Loucy (cell line): Measurements from ENCODE around the gene HOXA10.

Experiments used
- H2AFZ ChIP-seq: fragments of 200-600 bp; sonication (generic); 2 replicates; pipeline ENCODE4 v1.6.0; 2016; ENCODE audit warnings: antibody characterized with exemption, mild to moderate bottlenecking, low read length, moderate library complexity
- H3F3A ChIP-seq: fragments of 200-600 bp; 2 replicates; pipeline ENCODE4 v1.6.0; 2016; ENCODE audit warnings: antibody characterized with exemption, low read depth, mild to moderate bottlenecking
- H3K27me3 ChIP-seq: fragments of 200-600 bp; sonication (generic); 2 replicates; pipeline ENCODE4 v1.6.1; 2014; ENCODE audit warnings: low read length, mild to moderate bottlenecking; ENCODE audit not compliant: insufficient read depth, poor library complexity, severe bottlenecking
- H3K36me3 ChIP-seq: fragments of 200-600 bp; sonication (generic); 2 replicates; pipeline ENCODE4 v1.6.1; 2016; ENCODE audit warnings: low read length; ENCODE audit not compliant: insufficient read depth
- H3K4me1 ChIP-seq: fragments of 200-600 bp; sonication (generic); 2 replicates; pipeline ENCODE4 v1.5.1; 2014; ENCODE audit warnings: low read length, mild to moderate bottlenecking; ENCODE audit not compliant: insufficient read depth, poor library complexity, severe bottlenecking
- H3K4me2 ChIP-seq: fragments of 200-600 bp; sonication (generic); 2 replicates; pipeline ENCODE4 v1.6.0; 2014; ENCODE audit warnings: antibody characterized with exemption, low read length, low read depth, mild to moderate bottlenecking; ENCODE audit not compliant: poor library complexity, severe bottlenecking
- H3K4me3 ChIP-seq: fragments of 200-600 bp; sonication (generic); 2 replicates; pipeline ENCODE4 v1.5.1; 2014; ENCODE audit warnings: low read length, mild to moderate bottlenecking, mixed read lengths; ENCODE audit not compliant: poor library complexity, severe bottlenecking
- H3K79me2 ChIP-seq: fragments of 200-600 bp; sonication (generic); 2 replicates; pipeline ENCODE4 v1.6.1; 2014; ENCODE audit warnings: low read length; ENCODE audit not compliant: insufficient read depth
- H3K9ac ChIP-seq: fragments of 200-600 bp; sonication (generic); 2 replicates; pipeline ENCODE4 v1.6.0; 2014; ENCODE audit warnings: mild to moderate bottlenecking, low read depth, low read length, moderate library complexity; ENCODE audit not compliant: poor library complexity, severe bottlenecking
- H3K9me2 ChIP-seq: fragments of 200-600 bp; sonication (generic); replicated peaks from 2 replicates; pipeline ENCODE4 v1.6.1; 2016; ENCODE audit warnings: low read depth, low read length, mixed read lengths
- H3K9me3 ChIP-seq: fragments of 200-600 bp; sonication (generic); 2 replicates; pipeline ENCODE4 v1.6.1; 2014; ENCODE audit warnings: mild to moderate bottlenecking, antibody characterized with exemption, low read length, low read depth; ENCODE audit not compliant: insufficient read depth
- H4K20me1 ChIP-seq: fragments of 200-600 bp; sonication (generic); 2 replicates; pipeline ENCODE4 v1.6.0; 2014; ENCODE audit warnings: antibody characterized with exemption, low read length, mild to moderate bottlenecking; ENCODE audit not compliant: insufficient read depth, poor library complexity, severe bottlenecking
- EZH2phosphoT487 ChIP-seq: fragments of 200-600 bp; IDR thresholded peaks from 2 replicates; pipeline ENCODE4 v1.6.1; 2018; ENCODE audit warnings: antibody characterized with exemption, mild to moderate bottlenecking, moderate library complexity, borderline replicate concordance
- TF ChIP-seq, protein P1 (sequence below): fragments of 200-600 bp; sonication (generic); conservative IDR thresholded peaks from 2 replicates; pipeline ENCODE4 v1.5.1; 2014; ENCODE audit warnings: mild to moderate bottlenecking, antibody characterized with exemption, low read length

The HOXA10 gene

DNA sequence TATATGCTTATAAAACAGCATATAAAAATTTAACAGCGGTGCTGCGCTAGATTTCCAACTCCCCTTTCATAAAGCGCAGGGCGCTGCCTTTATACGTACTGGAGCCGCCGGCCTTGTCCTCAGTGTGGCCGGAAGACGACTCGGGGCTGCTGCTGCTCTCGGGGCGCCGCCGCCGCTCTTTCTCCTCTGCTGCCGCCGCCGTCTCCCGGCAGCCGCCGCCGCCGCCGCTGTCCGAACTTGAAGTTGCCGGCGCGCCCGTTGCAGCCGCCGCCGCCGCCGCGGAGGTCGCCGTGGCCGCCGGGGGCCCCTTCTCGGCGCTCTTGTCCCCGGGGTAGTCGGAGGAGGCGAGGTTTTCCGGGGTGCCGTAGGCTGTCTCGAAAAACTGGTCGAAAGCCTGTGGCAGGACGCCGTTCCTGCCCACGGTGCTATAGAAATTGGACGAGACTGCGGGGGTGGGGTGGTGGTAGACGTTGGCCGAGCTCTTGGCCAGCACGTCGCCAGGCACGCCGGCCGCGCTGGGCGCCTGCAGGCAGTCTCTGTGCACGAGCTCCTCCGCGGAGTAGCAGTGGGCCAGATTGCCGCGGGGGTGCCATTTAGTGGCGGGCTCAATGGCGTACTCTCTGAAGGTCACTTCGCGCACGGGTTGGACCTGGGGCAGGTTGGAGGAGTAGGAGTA, 10.4 kb upstream of the HOXA10 start:
- peaks cover 32% of the 10 kb centered on the region for H3K27me3 ChIP-seq
- H3F3A ChIP-seq: peaks cover 8% of the 10 kb centered on the region; the same call in 1 of the 2 replicates
- H3K9me2 ChIP-seq: no peaks in the 10 kb centered on the region
- H3K4me3 ChIP-seq: peak overlapping the region; percentile 91
- peaks cover 48% of the 10 kb centered on the region for H4K20me1 ChIP-seq
- TF ChIP-seq, protein P1, sequence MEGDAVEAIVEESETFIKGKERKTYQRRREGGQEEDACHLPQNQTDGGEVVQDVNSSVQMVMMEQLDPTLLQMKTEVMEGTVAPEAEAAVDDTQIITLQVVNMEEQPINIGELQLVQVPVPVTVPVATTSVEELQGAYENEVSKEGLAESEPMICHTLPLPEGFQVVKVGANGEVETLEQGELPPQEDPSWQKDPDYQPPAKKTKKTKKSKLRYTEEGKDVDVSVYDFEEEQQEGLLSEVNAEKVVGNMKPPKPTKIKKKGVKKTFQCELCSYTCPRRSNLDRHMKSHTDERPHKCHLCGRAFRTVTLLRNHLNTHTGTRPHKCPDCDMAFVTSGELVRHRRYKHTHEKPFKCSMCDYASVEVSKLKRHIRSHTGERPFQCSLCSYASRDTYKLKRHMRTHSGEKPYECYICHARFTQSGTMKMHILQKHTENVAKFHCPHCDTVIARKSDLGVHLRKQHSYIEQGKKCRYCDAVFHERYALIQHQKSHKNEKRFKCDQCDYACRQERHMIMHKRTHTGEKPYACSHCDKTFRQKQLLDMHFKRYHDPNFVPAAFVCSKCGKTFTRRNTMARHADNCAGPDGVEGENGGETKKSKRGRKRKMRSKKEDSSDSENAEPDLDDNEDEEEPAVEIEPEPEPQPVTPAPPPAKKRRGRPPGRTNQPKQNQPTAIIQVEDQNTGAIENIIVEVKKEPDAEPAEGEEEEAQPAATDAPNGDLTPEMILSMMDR: no peak
- no peak for TF ChIP-seq EZH2phosphoT487
- no peak overlapping the region for H2AFZ ChIP-seq
- peak overlapping the region; percentile 98 for H3K4me2 ChIP-seq
- peaks cover 53% of the 10 kb centered on the region for H3K4me1 ChIP-seq
- peak overlapping the region; percentile 99 for H3K9ac ChIP-seq
- H3K79me2 ChIP-seq: peaks cover 100% of the 10 kb centered on the region
- no peaks in the 10 kb centered on the region for H3K9me3 ChIP-seq
- no peaks in the 10 kb centered on the region for H3K36me3 ChIP-seq

DNA sequence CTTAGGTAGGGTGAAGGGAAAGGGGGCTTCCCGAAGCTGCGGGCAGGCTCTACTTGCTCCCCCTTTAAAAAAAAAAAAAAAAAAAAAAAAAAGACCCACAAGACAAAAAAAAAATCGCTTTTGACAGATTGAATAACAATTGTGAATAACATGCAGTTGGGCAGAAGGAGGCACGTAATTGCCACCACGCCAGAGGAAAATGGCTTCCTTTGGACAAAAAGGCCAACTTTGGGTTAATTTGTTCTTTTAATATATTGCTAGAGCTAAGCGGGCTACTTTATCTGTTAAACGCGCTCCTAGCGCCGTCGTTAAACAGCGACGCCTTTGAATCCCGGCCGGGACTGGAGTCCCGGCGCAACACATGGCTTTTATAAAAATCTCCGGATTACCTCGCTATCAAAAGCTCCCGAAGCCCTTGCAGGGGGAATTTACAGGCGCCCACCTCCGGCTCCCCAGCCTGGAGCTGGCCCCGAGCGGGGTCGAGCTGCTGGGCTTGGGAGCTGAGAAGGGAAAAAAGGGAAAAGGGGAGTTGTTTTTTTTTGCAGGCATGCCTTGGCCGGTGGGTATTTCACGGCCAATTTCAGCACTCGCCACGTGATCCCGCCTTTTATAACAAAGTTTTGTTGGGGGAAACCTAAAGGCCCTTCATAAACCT, 9.7 kb upstream of the HOXA10 start:
- Histone ChIP-seq H3K4me1 (peaks cover 54% of the 10 kb centered on the region), H3K36me3 (no peaks in the 10 kb centered on the region), H3F3A (peaks cover 8% of the 10 kb centered on the region; the same call in 1 of the 2 replicates), H3K9ac (peak overlapping the region; percentile 99), H3K9me2 (no peaks in the 10 kb centered on the region), H2AFZ (no peak overlapping the region), H3K4me2 (peak overlapping the region; percentile 98), H3K27me3 (peaks cover 39% of the 10 kb centered on the region), H3K79me2 (peaks cover 100% of the 10 kb centered on the region), H3K4me3 (peak overlapping the region; percentile 91), H3K9me3 (no peaks in the 10 kb centered on the region), H4K20me1 (peaks cover 55% of the 10 kb centered on the region)
- TF ChIP-seq EZH2phosphoT487: no peak
- TF ChIP-seq, protein P1: no peak

DNA sequence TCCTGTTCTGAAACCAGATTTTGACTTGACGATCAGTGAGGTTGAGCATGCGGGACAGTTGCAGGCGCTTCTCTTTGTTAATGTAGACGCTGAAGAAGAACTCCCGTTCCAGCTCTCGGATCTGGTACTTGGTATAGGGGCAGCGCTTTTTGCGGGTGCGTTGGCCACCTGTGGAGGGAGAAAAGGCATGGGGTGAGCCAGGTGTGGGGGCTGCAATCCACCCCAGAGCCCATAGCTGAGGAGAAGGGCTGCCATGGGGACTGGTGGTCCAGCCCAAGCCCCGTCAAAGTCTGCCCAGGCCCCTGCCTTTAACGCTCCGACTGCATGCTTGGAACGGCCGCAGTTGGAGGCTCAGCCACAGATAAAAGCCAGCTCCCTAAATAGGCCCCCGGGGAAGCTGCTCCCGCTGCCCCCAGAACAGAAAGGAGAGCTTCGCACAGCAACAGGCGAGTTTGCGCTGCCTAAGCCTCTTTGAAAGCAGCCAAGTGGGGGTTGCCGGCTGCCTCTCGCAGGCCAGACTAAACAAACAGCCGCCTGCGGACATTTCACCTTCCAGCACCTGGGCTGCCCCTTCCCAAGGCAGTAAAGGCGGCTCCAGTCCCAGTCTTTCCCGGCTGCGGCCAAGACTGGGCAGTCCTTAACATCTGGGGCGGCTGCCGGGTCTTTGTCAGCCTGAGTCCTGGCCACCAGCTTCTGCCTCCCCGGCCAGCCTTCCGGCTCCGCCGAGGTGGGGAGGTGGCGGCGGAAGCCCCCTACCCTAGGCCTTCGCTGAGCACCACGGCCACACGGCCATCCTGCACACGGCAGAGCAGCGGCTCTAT, 9.0 kb upstream of the HOXA10 start:
- H3K4me3 ChIP-seq: peak overlapping the region; percentile 91
- H2AFZ ChIP-seq: no peak overlapping the region

More for the DNA sequence above, 9.0 kb upstream of the HOXA10 start:
- TF ChIP-seq, protein P1: no peak
- no peak for TF ChIP-seq EZH2phosphoT487
- H3K27me3 ChIP-seq: peaks cover 45% of the 10 kb centered on the region
- no peaks in the 10 kb centered on the region for H3K9me3 ChIP-seq
- H3F3A ChIP-seq: peaks cover 8% of the 10 kb centered on the region; the same call in 1 of the 2 replicates
- peaks cover 100% of the 10 kb centered on the region for H3K79me2 ChIP-seq
- H3K36me3 ChIP-seq: no peaks in the 10 kb centered on the region
- H3K9me2 ChIP-seq: no peaks in the 10 kb centered on the region
- peaks cover 60% of the 10 kb centered on the region for H3K4me1 ChIP-seq
- H4K20me1 ChIP-seq: peaks cover 62% of the 10 kb centered on the region
- peak overlapping the region; percentile 98 for H3K4me2 ChIP-seq
- peak overlapping the region; percentile 99 for H3K9ac ChIP-seq
